CD4-positive, alpha-beta T cell treated with Interleukin-21 for 1 hour (primary cell): Measurements from ENCODE around the gene ALOX5AP.
A peak's percentile ranks its signal among the peaks of the same experiment; 100 is the strongest.

Source experiments
- DNase-seq: peaks from one replicate; pipeline ENCODE4 v3.0.0-alpha.2; 2020

ALOX5AP gene

GRCh38 chr13:30770929-30771328 is 35.6 kb downstream of the ALOX5AP start:
- DNase-seq, result no peak

- no peak for DNase-seq
These were observed 38.2 kb downstream of the ALOX5AP start for GRCh38 chr13:30773561-30773960.

- DNase-seq, result peak; percentile 60
These were observed 38.9 kb downstream of the ALOX5AP start for GRCh38 chr13:30774214-30774730.

- no peak for DNase-seq
These were observed 41.3 kb downstream of the ALOX5AP start for GRCh38 chr13:30776661-30777060.

- DNase-seq, result no peak
These were observed 43.7 kb downstream of the ALOX5AP start for GRCh38 chr13:30779016-30779415.

GRCh38 chr13:30779608-30780007 is 44.3 kb downstream of the ALOX5AP start:
- DNase-seq, result no peak

GRCh38 chr13:30780338-30780981 is 45.1 kb downstream of the ALOX5AP start:
- DNase-seq, result no peak

- DNase-seq, result no peak
These were observed 50.0 kb downstream of the ALOX5AP start for GRCh38 chr13:30785191-30785850.

- no peak for DNase-seq
These were observed 51.3 kb downstream of the ALOX5AP start for GRCh38 chr13:30786648-30787047.

GRCh38 chr13:30787738-30788525 is 52.6 kb downstream of the ALOX5AP start:
- no peak for DNase-seq

GRCh38 chr13:30789166-30789862 is 54.0 kb downstream of the ALOX5AP start:
- no peak for DNase-seq

GRCh38 chr13:30790592-30790991 is 55.2 kb downstream of the ALOX5AP start:
- DNase-seq, result no peak

GRCh38 chr13:30791354-30792001 is 56.1 kb downstream of the ALOX5AP start:
- DNase-seq, result no peak

GRCh38 chr13:30792285-30793000 is 57.1 kb downstream of the ALOX5AP start:
- no peak for DNase-seq

GRCh38 chr13:30796132-30796572 is 60.8 kb downstream of the ALOX5AP start:
- DNase-seq, result peak; percentile 22

- DNase-seq, result no peak
These were observed 61.6 kb downstream of the ALOX5AP start for GRCh38 chr13:30796631-30797601.

- no peak for DNase-seq
These were observed 62.6 kb downstream of the ALOX5AP start for GRCh38 chr13:30797847-30798535.

- no peak for DNase-seq
These were observed 63.5 kb downstream of the ALOX5AP start for GRCh38 chr13:30798776-30799355.

- no peak for DNase-seq
These were observed 64.0 kb downstream of the ALOX5AP start for GRCh38 chr13:30799356-30799824.
